Measurements from ENCODE around the gene CTNNAL1. TPM values are rescaled to one million over a fixed set of nuclear protein-coding genes. Genes with fewer than 3 reads are reported as not detected.

The CTNNAL1 gene
- total and polyA plus RNA-seq, 9 of the 15 experiments (the other 6 are each of a cell fraction or from before 2014, with no cell fraction given): 23.2 to 78.0 (median 46.7) TPM

GRCh38 chr9:108953983-108954574 lies 59.2 kb downstream of the CTNNAL1 start (continued):
- TF ChIP-seq ELF1 (tag; IDR thresholded peaks at IDR 0.05) (no peak), FOXJ3 (CRISPR knock-in tag; IDR thresholded peaks at IDR 0.05) (no peak), FOXA3 (CRISPR knock-in tag; conservative IDR thresholded peaks at IDR 0.05 in 1 of 2, IDR thresholded peaks at IDR 0.05 in 1 of 2) (peak in 1 of 2 experiments; percentile 72; a peak in 2 of 4 replicates), IRF1 (CRISPR knock-in tag; IDR thresholded peaks at IDR 0.05; ENCODE audit: borderline replicate concordance) (no peak), ELF4 (CRISPR knock-in tag; IDR thresholded peaks at IDR 0.05) (no peak), TEAD1 (CRISPR knock-in tag; IDR thresholded peaks at IDR 0.05) (0 out of 4 replicates have a peak, but pooled peaks of 1 of the 2 experiments have one; percentile 34), ZZZ3 (IDR thresholded peaks at IDR 0.05) (no peak), FOXK1 (CRISPR knock-in tag; IDR thresholded peaks at IDR 0.05; ENCODE audit: borderline replicate concordance) (no peak), NR3C1 (CRISPR knock-in tag; IDR thresholded peaks at IDR 0.05) (no peak), ZBTB1 (CRISPR knock-in tag; IDR thresholded peaks at IDR 0.05; ENCODE audit: borderline replicate concordance, low read depth) (no peak), ZNF197 (CRISPR knock-in tag; IDR thresholded peaks at IDR 0.05; ENCODE audit: low read depth) (no peak), TCF7 (IDR thresholded peaks at IDR 0.05; ENCODE audit: borderline replicate concordance) (no peak), FOXK2 (conservative IDR thresholded peaks at IDR 0.05 in 1 of 2, IDR thresholded peaks at IDR 0.05 in 1 of 2; ENCODE audit: low read depth in 2 of 2) (peak in 1 of 2 experiments; percentile 26; a peak in 1 of 4 replicates), ZNF121 (CRISPR knock-in tag; conservative IDR thresholded peaks at IDR 0.05) (no peak), MAFF (IDR thresholded peaks at IDR 0.05; ENCODE audit: low read length) (no peak), ILK (tag; IDR thresholded peaks at IDR 0.05; ENCODE audit: borderline replicate concordance, low read depth) (no peak), SAFB (IDR thresholded peaks at IDR 0.05; ENCODE audit: borderline replicate concordance, low read depth, low read length) (no peak), ETS1 (conservative IDR thresholded peaks at IDR 0.05; ENCODE audit: control insufficient read depth, low read depth, low read length) (no peak), FOXA1 (IDR thresholded peaks at IDR 0.05; ENCODE audit: borderline replicate concordance) (no peak), ZKSCAN3 (CRISPR knock-in tag; IDR thresholded peaks at IDR 0.05) (no peak), TRIM24 (IDR thresholded peaks at IDR 0.05) (no peak), SIN3A (IDR thresholded peaks at IDR 0.05; ENCODE audit: borderline replicate concordance in 2 of 2, control insufficient read depth in 1 of 2, low read depth in 2 of 2, low read length in 2 of 2) (no peak), KLF10 (CRISPR knock-in tag; IDR thresholded peaks at IDR 0.05) (no peak), HIVEP1 (CRISPR knock-in tag; IDR thresholded peaks at IDR 0.05) (no peak), FOS (IDR thresholded peaks at IDR 0.05; ENCODE audit: extremely low read depth, insufficient read length) (no peak)
